ENCODE results near the gene PTPRD. TPM values are rescaled to one million over a fixed set of nuclear protein-coding genes. Genes with fewer than 3 reads are reported as not detected.

The PTPRD gene
- total RNA-seq, 1 experiment from 2014 or later, result 32.5 TPM

- Histone ChIP-seq H3K9ac (ENCODE audit: extremely low read depth, insufficient read length, low read length) (no peak overlapping the region), H2AK5ac (ENCODE audit: insufficient read length, low read length) (no peak overlapping the region), H2BK20ac (ENCODE audit: low read depth, low read length, poor library complexity, severe bottlenecking) (no peak overlapping the region), H3K23ac (ENCODE audit: insufficient read length, low read depth, low read length) (no peak overlapping the region), H4K8ac (replicated peaks; ENCODE audit: insufficient read length, low read depth, low read length) (no peak overlapping the region), H3K27me3 (ENCODE audit: insufficient read depth, low read length) (no peaks in the 10 kb centered on the region), H4K20me1 (ENCODE audit: control insufficient read depth, insufficient read depth, insufficient read length) (no peaks in the 10 kb centered on the region), H2BK12ac (ENCODE audit: insufficient read length, low read depth, low read length) (no peak overlapping the region), H3K4me1 (ENCODE audit: insufficient read depth, low read length) (no peaks in the 10 kb centered on the region; the same call in 1 of the 2 replicates), H3K18ac (ENCODE audit: insufficient read length, low read depth, low read length) (no peak overlapping the region), H2AFZ (ENCODE audit: low read length) (no peak overlapping the region), H4K5ac (ENCODE audit: insufficient read length, low read depth, low read length) (no peak overlapping the region), H2BK120ac (ENCODE audit: low read depth, low read length, poor library complexity, severe bottlenecking) (no peak overlapping the region), H4K91ac (ENCODE audit: insufficient read length, low read depth, low read length) (no peak overlapping the region), H3K14ac (ENCODE audit: insufficient read depth, low read length) (no peak overlapping the region), H3K56ac (ENCODE audit: insufficient read length, low read depth, low read length) (no peak overlapping the region), H3K4me2 (ENCODE audit: insufficient read depth, insufficient read length, low read length) (no peak overlapping the region), H2BK15ac (ENCODE audit: low read depth, low read length) (no peak overlapping the region), H3K9me3 (ENCODE audit: control insufficient read depth, low read depth, low read length) (no peaks in the 10 kb centered on the region), H3T11ph (ENCODE audit: low read length) (no peak overlapping the region), H3K27ac (ENCODE audit: insufficient read length, low read depth, low read length) (no peak overlapping the region), H3K79me1 (ENCODE audit: insufficient read depth, low read depth, low read length, poor library complexity, severe bottlenecking) (no peaks in the 10 kb centered on the region), H3K23me2 (ENCODE audit: insufficient read length, low read depth, low read length, poor library complexity, severe bottlenecking) (no peaks in the 10 kb centered on the region), H3K79me2 (ENCODE audit: insufficient read depth, low read length) (no peaks in the 10 kb centered on the region), H3K4ac (ENCODE audit: low read depth, low read length) (no peak overlapping the region), H2BK5ac (ENCODE audit: insufficient read length, low read length) (no peak overlapping the region)
- Mint-ChIP-seq H3K27ac (no peak overlapping the region), H3K4me1 (peaks cover 5 to 7% of the 10 kb centered on the region in 2 experiments; a peak in 3 of 4 replicates), H3K4me3 (no peak overlapping the region), H3K9me3 (no peaks in the 10 kb centered on the region), H3K36me3 (ENCODE audit: insufficient read depth in 1 of 3, low read depth in 3 of 3) (no peaks in the 10 kb centered on the region), H3K27me3 (ENCODE audit: low read depth) (no peaks in the 10 kb centered on the region)
- TF ChIP-seq CTCF (conservative IDR thresholded peaks at IDR 0.05), result no peak
- WGBS (ENCODE audit: extremely low coverage, insufficient read length, low lambda C conversion rate), result no CpG with 5 or more reads among the region's 2 CpGs
- no peak for DNase-seq
These were observed 1395.9 kb downstream of the PTPRD start for GRCh38 chr9:9216934-9217333.

All from H9 (cell line).